ENCODE results near the gene ASB18.

ASB18 gene

GRCh38 chr2:236173729-236174607 is 90.2 kb downstream of the ASB18 start:
- H3K4me3 ChIP-seq, result no peak overlapping the region
- no peak overlapping the region for H3K27ac ChIP-seq
- no peak for TF ChIP-seq POLR2AphosphoS5 (IDR thresholded peaks at IDR 0.05; ENCODE audit: borderline replicate concordance, low read depth, low read length)
- no peak for TF ChIP-seq EZH2 (IDR thresholded peaks at IDR 0.05)
- TF ChIP-seq FOXP2 (optimal IDR thresholded peaks at IDR 0.05; ENCODE audit: control extremely low read depth, extremely low read length, insufficient read depth), result no peak
- no peak overlapping the region for H3K9ac ChIP-seq (ENCODE audit: insufficient read length)
- DNase-seq (ENCODE audit: low read depth, low spot score), result no peak
- no peaks in the 10 kb centered on the region for H3K9me3 ChIP-seq (ENCODE audit: low read depth, low read length)
- no peaks in the 10 kb centered on the region for H3K36me3 ChIP-seq (ENCODE audit: insufficient read depth, low read length)

GRCh38 chr2:236173036-236173728 is 91.0 kb downstream of the ASB18 start:
- Histone ChIP-seq H3K4me3 (peak overlapping the region; percentile 71), H3K27ac (no peak overlapping the region), H3K9ac (ENCODE audit: insufficient read length) (no peak overlapping the region), H3K9me3 (ENCODE audit: low read depth, low read length) (no peaks in the 10 kb centered on the region), H3K36me3 (ENCODE audit: insufficient read depth, low read length) (no peaks in the 10 kb centered on the region)
- TF ChIP-seq EZH2 (IDR thresholded peaks at IDR 0.05), result no peak
- TF ChIP-seq FOXP2 (optimal IDR thresholded peaks at IDR 0.05; ENCODE audit: control extremely low read depth, extremely low read length, insufficient read depth), result no peak
- no peak for TF ChIP-seq POLR2AphosphoS5 (IDR thresholded peaks at IDR 0.05; ENCODE audit: borderline replicate concordance, low read depth, low read length)
- DNase-seq (ENCODE audit: low read depth, low spot score), result no peak

- H3K4me3 ChIP-seq, result peak overlapping the region; percentile 71
- H3K36me3 ChIP-seq (ENCODE audit: insufficient read depth, low read length), result no peaks in the 10 kb centered on the region
- TF ChIP-seq FOXP2 (optimal IDR thresholded peaks at IDR 0.05; ENCODE audit: control extremely low read depth, extremely low read length, insufficient read depth) (no peak), POLR2AphosphoS5 (IDR thresholded peaks at IDR 0.05; ENCODE audit: borderline replicate concordance, low read depth, low read length) (no peak), EZH2 (IDR thresholded peaks at IDR 0.05) (peak; percentile 60)
- DNase-seq (ENCODE audit: low read depth, low spot score), result no peak
- no peaks in the 10 kb centered on the region for H3K9me3 ChIP-seq (ENCODE audit: low read depth, low read length)
- H3K9ac ChIP-seq (ENCODE audit: insufficient read length), result no peak overlapping the region
- H3K27ac ChIP-seq, result no peak overlapping the region
These were observed 91.8 kb downstream of the ASB18 start for GRCh38 chr2:236172255-236173035.

GRCh38 chr2:236171680-236172254 is 92.4 kb downstream of the ASB18 start:
- no peaks in the 10 kb centered on the region for H3K9me3 ChIP-seq (ENCODE audit: low read depth, low read length)
- DNase-seq (ENCODE audit: low read depth, low spot score), result no peak
- peak overlapping the region; percentile 71 for H3K4me3 ChIP-seq
- no peak overlapping the region for H3K27ac ChIP-seq
- H3K36me3 ChIP-seq (ENCODE audit: insufficient read depth, low read length), result no peaks in the 10 kb centered on the region
- TF ChIP-seq FOXP2 (optimal IDR thresholded peaks at IDR 0.05; ENCODE audit: control extremely low read depth, extremely low read length, insufficient read depth) (no peak), POLR2AphosphoS5 (IDR thresholded peaks at IDR 0.05; ENCODE audit: borderline replicate concordance, low read depth, low read length) (no peak), EZH2 (IDR thresholded peaks at IDR 0.05) (no peak)
- no peak overlapping the region for H3K9ac ChIP-seq (ENCODE audit: insufficient read length)

GRCh38 chr2:236171181-236171679 is 93.0 kb downstream of the ASB18 start:
- H3K27ac ChIP-seq, result no peak overlapping the region
- TF ChIP-seq POLR2AphosphoS5 (IDR thresholded peaks at IDR 0.05; ENCODE audit: borderline replicate concordance, low read depth, low read length) (no peak), EZH2 (IDR thresholded peaks at IDR 0.05) (no peak), FOXP2 (optimal IDR thresholded peaks at IDR 0.05; ENCODE audit: control extremely low read depth, extremely low read length, insufficient read depth) (no peak)
- no peaks in the 10 kb centered on the region for H3K9me3 ChIP-seq (ENCODE audit: low read depth, low read length)
- no peak for DNase-seq (ENCODE audit: low read depth, low spot score)
- no peaks in the 10 kb centered on the region for H3K36me3 ChIP-seq (ENCODE audit: insufficient read depth, low read length)
- peak overlapping the region; percentile 71 for H3K4me3 ChIP-seq
- no peak overlapping the region for H3K9ac ChIP-seq (ENCODE audit: insufficient read length)

- H3K9ac ChIP-seq (ENCODE audit: insufficient read length), result no peak overlapping the region
- TF ChIP-seq EZH2 (IDR thresholded peaks at IDR 0.05) (no peak), POLR2AphosphoS5 (IDR thresholded peaks at IDR 0.05; ENCODE audit: borderline replicate concordance, low read depth, low read length) (no peak), FOXP2 (optimal IDR thresholded peaks at IDR 0.05; ENCODE audit: control extremely low read depth, extremely low read length, insufficient read depth) (no peak)
- no peak overlapping the region for H3K27ac ChIP-seq
- no peak for DNase-seq (ENCODE audit: low read depth, low spot score)
- no peaks in the 10 kb centered on the region for H3K9me3 ChIP-seq (ENCODE audit: low read depth, low read length)
- H3K4me3 ChIP-seq, result peak overlapping the region; percentile 80
- H3K36me3 ChIP-seq (ENCODE audit: insufficient read depth, low read length), result no peaks in the 10 kb centered on the region
These were observed 93.5 kb downstream of the ASB18 start for GRCh38 chr2:236170590-236171165.

- H3K36me3 ChIP-seq (ENCODE audit: insufficient read depth, low read length), result no peaks in the 10 kb centered on the region
- H3K27ac ChIP-seq, result no peak overlapping the region
- peak overlapping the region; percentile 80 for H3K4me3 ChIP-seq
- no peak for TF ChIP-seq FOXP2 (optimal IDR thresholded peaks at IDR 0.05; ENCODE audit: control extremely low read depth, extremely low read length, insufficient read depth)
- DNase-seq (ENCODE audit: low read depth, low spot score), result no peak
- H3K9me3 ChIP-seq (ENCODE audit: low read depth, low read length), result no peaks in the 10 kb centered on the region
- H3K9ac ChIP-seq (ENCODE audit: insufficient read length), result no peak overlapping the region
These were observed 94.2 kb downstream of the ASB18 start for GRCh38 chr2:236169741-236170589.
